Activated naive CD4-positive, alpha-beta T cell treated with anti-CD3 and anti-CD28 coated beads, Interleukin-2, amount 50 U/mL, for 16 hours (primary cell): ENCODE data around the gene APBB2.
"Not testable (repeated sequence)": the region's sequence is repeated elsewhere in the genome, so short reads cannot be mapped to it uniquely, and the experiment has no call there.

Experiments used
- DNase-seq: peaks from one replicate; pipeline ENCODE4 v3.0.0-alpha.2; 2020

Gene APBB2

GRCh38 chr4:41095192-41095872, 119.0 kb downstream of the APBB2 start:
- DNase-seq = no peak

- DNase-seq = no peak
Measured at GRCh38 chr4:41092128-41092527, 122.2 kb downstream of the APBB2 start.

GRCh38 chr4:41081847-41082246, 132.5 kb downstream of the APBB2 start:
- DNase-seq = no peak

GRCh38 chr4:41080976-41081375, 133.4 kb downstream of the APBB2 start:
- DNase-seq = no peak

- no peak for DNase-seq
Measured at GRCh38 chr4:41079881-41080560, 134.3 kb downstream of the APBB2 start.

GRCh38 chr4:41077628-41078027, 136.7 kb downstream of the APBB2 start:
- no peak for DNase-seq

GRCh38 chr4:41076481-41076880, 137.9 kb downstream of the APBB2 start:
- no peak for DNase-seq

- no peak for DNase-seq
Measured at GRCh38 chr4:41074215-41074614, 140.1 kb downstream of the APBB2 start.

GRCh38 chr4:41072021-41072777, 142.1 kb downstream of the APBB2 start:
- no peak for DNase-seq

GRCh38 chr4:41070516-41071281, 143.6 kb downstream of the APBB2 start:
- DNase-seq = no peak

- no peak for DNase-seq
Measured at GRCh38 chr4:41069838-41070237, 144.5 kb downstream of the APBB2 start.

- DNase-seq = no peak
Measured at GRCh38 chr4:41069257-41069656, 145.1 kb downstream of the APBB2 start.

GRCh38 chr4:41067369-41067768, 147.0 kb downstream of the APBB2 start:
- DNase-seq = no peak

- DNase-seq = no peak
Measured at GRCh38 chr4:41066049-41066448, 148.3 kb downstream of the APBB2 start.

- no peak for DNase-seq
Measured at GRCh38 chr4:41065434-41066006, 148.8 kb downstream of the APBB2 start.

- DNase-seq = no peak
Measured at GRCh38 chr4:41064953-41065352, 149.4 kb downstream of the APBB2 start.

GRCh38 chr4:41061482-41062185, 152.7 kb downstream of the APBB2 start:
- no peak for DNase-seq

GRCh38 chr4:41060352-41061334, 153.7 kb downstream of the APBB2 start:
- DNase-seq = no peak

- DNase-seq = not testable (repeated sequence)
Measured at GRCh38 chr4:41059411-41059810, 154.9 kb downstream of the APBB2 start.

GRCh38 chr4:41058426-41058825, 155.9 kb downstream of the APBB2 start:
- DNase-seq = no peak

- DNase-seq = no peak
Measured at GRCh38 chr4:41057467-41057866, 156.9 kb downstream of the APBB2 start.
